ENCODE data around the gene CADM4. TPM values are rescaled to one million over a fixed set of nuclear protein-coding genes. Genes with fewer than 3 reads are reported as not detected.

Gene CADM4
- total and polyA plus RNA-seq, 2 of the 8 experiments (the other 6 are each of a cell fraction or from before 2014, with no cell fraction given): 13.5 to 25.0 TPM

- Histone ChIP-seq H2BK12ac (ENCODE audit: low read depth, low read length) (no peak overlapping the region), H3K27ac (ENCODE audit: low read depth, low read length) (no peak overlapping the region), H2BK15ac (ENCODE audit: low read length) (no peak overlapping the region), H3K23ac (ENCODE audit: insufficient read length) (no peak overlapping the region), H4K20me1 (replicated peaks in 1 of 2; ENCODE audit: control insufficient read depth in 1 of 2, insufficient read depth in 2 of 2, low read length in 2 of 2) (peaks cover 0 to 4% of the 10 kb centered on the region in 2 experiments), H3K4me1 (replicated peaks in 1 of 4; ENCODE audit: control insufficient read depth in 3 of 4, insufficient read depth in 4 of 4, low read length in 3 of 4) (peaks cover 0 to 7% (median 3%) of the 10 kb centered on the region in 4 experiments; a peak in 5 of 7 replicates), H4K8ac (ENCODE audit: extremely low read depth, insufficient read depth, low read length) (no peak overlapping the region), H3K18ac (ENCODE audit: extremely low read depth, low read length) (no peak overlapping the region), H2AK5ac (ENCODE audit: low read depth, low read length) (no peak overlapping the region), H3K79me2 (ENCODE audit: control insufficient read depth in 1 of 2, insufficient read depth in 2 of 2, low read length in 2 of 2) (no peaks in the 10 kb centered on the region), H3K4me2 (ENCODE audit: insufficient read depth in 1 of 2, low read depth in 2 of 2, low read length in 2 of 2) (no peak overlapping the region), H3K56ac (replicated peaks; ENCODE audit: insufficient read length, low read depth, low read length) (no peak overlapping the region), H4K5ac (ENCODE audit: insufficient read length, low read depth, low read length) (no peak overlapping the region), H3K27me3 (replicated peaks in 1 of 4; ENCODE audit: control insufficient read depth in 3 of 4, extremely low read depth in 1 of 4, insufficient read depth in 3 of 4, low read length in 3 of 4) (no peaks in the 10 kb centered on the region), H3K4me3 (ENCODE audit: extremely low read depth in 1 of 4, insufficient read depth in 2 of 4, low read depth in 3 of 4, low read length in 4 of 4) (no peak overlapping the region), H3K9me3 (ENCODE audit: insufficient read depth in 2 of 2, low read depth in 1 of 2, low read length in 1 of 2) (no peaks in the 10 kb centered on the region), H2BK20ac (ENCODE audit: low read length) (no peak overlapping the region), H2BK5ac (ENCODE audit: low read depth, low read length) (no peak overlapping the region), H3K9ac (replicated peaks in 1 of 4; ENCODE audit: extremely low read depth in 1 of 4, low read depth in 3 of 4, low read length in 3 of 4) (no peak overlapping the region), H2BK120ac (replicated peaks; ENCODE audit: low read depth, low read length) (no peak overlapping the region), H3K79me1 (ENCODE audit: low read depth, low read length) (peaks cover 5% of the 10 kb centered on the region; the same call in 1 of the 2 replicates), H3K4ac (replicated peaks; ENCODE audit: insufficient read length, low read depth, low read length) (no peak overlapping the region), H3K14ac (ENCODE audit: insufficient read length) (no peak overlapping the region), H2AFZ (ENCODE audit: low read length) (no peak overlapping the region), H3K23me2 (ENCODE audit: low read depth, low read length) (peaks cover 16% of the 10 kb centered on the region), H4K91ac (replicated peaks; ENCODE audit: insufficient read length, low read length) (no peak overlapping the region), H3K36me3 (ENCODE audit: control insufficient read depth in 2 of 4, insufficient read depth in 4 of 4, low read length in 3 of 4) (peaks cover 0 to 4% (median 0%) of the 10 kb centered on the region in 4 experiments; a peak in 2 of 8 replicates)
- ChIA-PET POLR2A (ENCODE audit: partially characterized antibody) (interaction anchor here (0.6 to 3.6 kb wide), 4 partner anchors 7 to 15 kb away, joined by 3 to 22 read pairs (median 9); no protein-coding TSS in a partner anchor), CTCF (ENCODE audit: partially characterized antibody) (interaction anchor here (0.7 to 6.9 kb wide), 6 partner anchors 8 to 80 kb away, joined by 3 to 45 read pairs (median 4); partner anchors contain the start of gene IRGQ)
- DNase-seq (ENCODE audit: low read depth in 1 of 2, low spot score in 2 of 2) (no peak), FAIRE-seq (no peak)
- TF ChIP-seq SRF (IDR thresholded peaks at IDR 0.05; ENCODE audit: low read depth, low read length) (no peak), BACH1 (IDR thresholded peaks at IDR 0.05; ENCODE audit: low read length) (no peak)
- WGBS, 2 experiments (ENCODE audit: extremely low coverage in 1 of 2, insufficient coverage in 1 of 2, insufficient read length in 1 of 2, insufficient replicate concordance in 2 of 2, low coverage in 1 of 2, low lambda C conversion rate in 2 of 2, missing lambda C conversion rate in 1 of 2): 72% methylated on average over 2 of the region's 2 CpGs; no CpG with 5 or more reads in 1 of the 2 experiments
Measured at GRCh38 chr19:43582495-43582894, 57.2 kb downstream of the CADM4 start.
